GM19372 (cell line): ENCODE measurements around the gene ARL2BP.
A peak's percentile ranks its signal among the peaks of the same experiment; 100 is the strongest.

ENCODE experiments used
- ATAC-seq: cut with Tn5 transposase; IDR thresholded peaks from one replicate; pipeline ENCODE4 v1.9.1; 2021; ENCODE audit warnings: mild to moderate bottlenecking, low read depth, moderate library complexity; ENCODE audit not compliant: unreplicated experiment

Gene ARL2BP

DNA sequence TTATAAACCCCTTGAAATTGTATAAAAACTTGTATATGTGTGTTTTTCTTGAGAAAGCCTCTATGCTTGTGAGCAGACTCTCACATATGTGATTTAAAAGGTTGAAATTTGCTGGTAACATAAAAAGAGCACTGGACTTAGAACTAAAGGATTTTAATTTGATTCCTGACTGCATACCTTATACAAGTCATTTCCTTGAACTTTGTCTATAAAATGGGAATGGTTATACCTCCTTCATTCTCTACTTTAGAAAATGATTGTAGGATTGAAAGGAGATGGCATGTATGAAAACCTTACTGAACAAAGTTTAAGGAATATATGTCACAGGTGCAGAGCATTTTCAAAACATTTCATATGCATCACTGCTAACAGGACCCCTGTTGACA, 10.4 kb upstream of the ARL2BP start:
- no peak for ATAC-seq

DNA sequence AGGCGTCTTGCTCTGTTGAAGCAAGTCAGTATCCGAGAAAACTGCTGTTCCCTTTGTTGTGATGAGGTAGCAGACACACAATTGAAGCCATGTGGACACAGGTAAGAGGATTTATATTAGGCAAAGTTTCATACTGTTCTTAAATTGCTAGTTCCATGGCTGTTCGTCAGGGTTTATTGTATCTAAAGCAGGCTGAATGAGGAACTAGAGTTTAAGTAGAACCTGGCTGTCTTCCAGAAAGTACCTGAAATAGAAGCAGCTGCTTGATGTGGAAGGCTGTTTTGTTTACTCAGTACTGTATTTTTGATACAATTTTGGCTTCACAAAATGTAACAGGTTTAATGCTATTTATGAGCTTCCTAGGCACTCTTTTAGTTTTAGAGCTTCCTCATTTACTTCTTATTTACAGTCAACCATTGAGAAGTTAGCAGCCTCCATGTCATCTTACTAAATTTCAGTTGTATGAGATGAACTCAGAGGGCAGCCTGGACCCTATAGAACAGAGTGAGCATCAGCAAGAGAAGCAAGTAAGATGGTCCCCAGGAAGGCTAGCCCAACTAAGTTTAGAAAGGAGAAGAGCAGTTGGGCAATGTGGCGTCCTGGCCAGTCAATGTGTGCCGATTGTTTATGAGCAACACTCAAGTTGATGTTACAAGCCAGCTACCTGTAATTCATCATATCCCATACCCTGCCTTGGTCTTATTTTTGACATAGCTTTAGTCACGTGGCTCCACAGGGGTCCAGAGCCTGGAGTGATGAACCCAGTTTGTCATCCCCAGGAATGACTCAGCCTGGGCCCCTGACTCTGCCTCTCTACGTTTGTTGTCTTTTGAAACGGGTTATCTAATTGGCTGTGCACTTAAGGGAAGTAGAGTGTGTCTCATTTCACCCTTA, 9.7 kb upstream of the ARL2BP start:
- no peak for ATAC-seq

DNA sequence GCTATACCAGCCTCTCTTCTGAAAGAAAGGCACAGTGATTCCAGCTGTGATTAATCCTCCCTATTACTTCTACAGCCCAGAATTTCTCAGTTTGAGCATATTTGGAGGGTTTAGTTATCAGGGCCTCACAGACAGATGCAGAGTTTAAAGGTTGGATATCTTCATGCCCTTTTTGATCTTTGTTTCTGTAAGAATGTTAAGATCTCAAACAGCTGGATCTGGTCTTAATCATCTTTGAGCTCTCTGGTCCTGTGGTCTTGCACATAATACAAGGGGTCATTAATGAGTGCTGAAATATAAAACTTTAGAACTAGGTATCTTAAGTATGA, 9.1 kb upstream of the ARL2BP start:
- no peak for ATAC-seq

DNA sequence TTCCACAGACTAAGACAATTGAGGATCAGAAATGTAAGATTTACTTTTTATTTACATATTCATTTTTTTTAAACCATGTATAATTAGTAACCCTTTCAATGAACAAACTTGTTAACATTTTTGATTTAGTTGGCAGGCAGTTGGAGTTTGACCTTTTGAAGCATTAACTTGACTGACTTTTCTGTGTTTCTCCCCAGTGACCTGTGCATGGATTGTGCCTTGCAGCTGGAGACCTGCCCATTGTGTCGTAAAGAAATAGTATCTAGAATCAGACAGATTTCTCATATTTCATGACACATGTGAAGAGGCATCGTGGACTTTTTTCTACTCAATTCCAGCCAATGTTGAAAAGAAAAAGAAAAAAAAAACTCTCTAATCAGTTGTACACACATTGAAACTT, 6.4 kb upstream of the ARL2BP start:
- no peak for ATAC-seq

DNA sequence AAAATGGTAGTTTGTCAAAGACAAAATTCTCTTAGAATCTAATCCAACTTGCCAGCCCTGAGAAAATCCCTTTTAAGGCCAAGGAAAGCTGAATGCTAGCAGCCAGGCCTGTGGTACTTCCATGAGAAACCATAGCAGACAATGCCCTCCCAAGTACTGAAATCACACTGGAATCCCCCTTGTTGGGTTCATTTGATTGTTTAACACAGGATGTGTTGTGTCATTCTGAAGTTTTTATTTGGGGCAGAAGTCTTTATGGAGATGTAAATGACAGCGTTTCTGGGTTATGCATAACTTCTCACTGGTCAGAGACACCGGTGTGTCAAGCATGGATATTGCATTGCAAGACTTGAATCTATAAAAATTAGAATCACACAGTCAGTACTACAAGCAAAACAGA, 6.0 kb upstream of the ARL2BP start:
- no peak for ATAC-seq

DNA sequence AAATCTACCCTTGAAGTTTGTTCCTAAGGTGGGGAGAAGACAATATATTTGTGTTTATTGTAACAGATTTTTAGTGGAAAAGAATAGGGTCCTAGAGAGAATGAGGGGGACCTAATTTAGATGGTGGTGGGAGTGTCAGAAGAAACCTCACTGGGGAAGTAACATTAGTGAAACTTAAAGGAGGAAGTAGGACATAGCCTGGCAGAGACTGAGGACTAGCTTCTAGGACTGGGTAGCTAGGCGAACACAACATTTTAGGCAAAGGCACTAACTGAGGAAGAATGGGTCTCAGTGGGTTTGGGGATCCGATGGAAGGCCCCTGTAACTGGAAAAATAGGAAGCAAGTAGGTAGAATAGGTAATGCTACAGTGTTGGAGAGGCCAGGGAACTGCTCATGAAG, 4.2 kb upstream of the ARL2BP start:
- ATAC-seq: no peak

DNA sequence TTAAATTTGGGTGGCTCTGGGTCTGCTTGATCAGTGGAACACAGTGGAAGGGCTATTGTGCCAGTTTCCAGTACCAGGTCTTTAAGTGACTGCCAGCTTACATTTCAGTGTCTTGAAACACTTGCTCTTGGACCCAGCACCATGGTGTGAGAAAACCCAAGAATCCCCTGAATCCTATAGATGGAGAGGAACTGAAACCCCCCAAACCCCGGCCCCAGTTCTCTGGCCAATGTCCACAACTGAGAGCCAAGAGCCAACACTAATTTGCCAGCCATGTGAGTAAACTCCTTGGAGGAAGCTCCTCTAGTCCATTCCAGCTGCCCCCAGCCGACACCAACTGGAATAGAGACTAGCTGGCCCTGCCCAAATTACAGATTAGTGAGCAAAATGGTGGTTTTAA, 2.4 kb upstream of the ARL2BP start:
- ATAC-seq: no peak

DNA sequence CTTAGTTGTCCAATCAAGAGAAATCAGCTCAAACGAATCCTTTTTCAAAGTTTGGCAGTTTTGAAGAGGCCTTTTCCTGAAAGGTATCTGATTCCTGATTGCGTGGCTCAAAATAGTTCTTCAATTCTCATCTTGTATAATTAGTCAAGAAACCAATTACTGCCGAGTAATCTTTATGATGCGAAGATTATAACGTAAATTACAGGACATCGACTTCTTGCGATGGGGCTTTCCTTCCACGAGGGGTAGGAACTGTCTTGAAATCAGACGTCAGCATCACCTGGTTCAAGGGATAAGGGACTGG, 644 bp upstream of the ARL2BP start:
- no peak for ATAC-seq

DNA sequence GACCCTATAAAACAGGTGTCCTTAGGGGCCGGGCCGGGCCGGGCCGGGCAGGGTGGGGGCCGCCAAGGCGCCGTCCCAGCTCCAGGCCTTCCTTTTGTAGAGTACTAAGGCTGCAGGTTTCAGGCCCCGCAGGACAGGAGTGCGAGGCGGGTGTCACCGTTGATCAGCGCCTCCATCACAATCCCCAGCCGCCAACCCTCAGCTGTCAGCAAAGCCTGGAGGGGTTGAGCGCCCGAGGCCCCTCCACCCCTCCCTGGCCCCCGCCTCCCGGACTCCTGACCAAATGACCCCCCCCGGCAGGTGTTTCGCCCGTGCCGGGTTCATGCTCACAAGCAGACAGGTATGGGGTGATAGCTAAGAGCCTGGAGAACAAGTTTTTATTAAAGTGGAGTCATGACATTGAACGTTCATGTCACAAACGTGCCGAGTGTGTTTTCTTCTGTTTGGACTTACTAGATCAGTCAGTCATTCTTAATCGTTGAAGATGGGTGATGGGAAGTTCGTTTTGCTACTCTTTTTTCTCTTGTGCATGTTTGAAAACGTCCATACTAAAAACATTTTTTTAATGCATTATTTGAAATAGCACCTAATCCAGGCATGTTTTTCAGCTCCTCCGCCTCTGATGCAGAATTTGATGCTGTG, 534 bp downstream of the ARL2BP start:
- peak; percentile 14 for ATAC-seq

DNA sequence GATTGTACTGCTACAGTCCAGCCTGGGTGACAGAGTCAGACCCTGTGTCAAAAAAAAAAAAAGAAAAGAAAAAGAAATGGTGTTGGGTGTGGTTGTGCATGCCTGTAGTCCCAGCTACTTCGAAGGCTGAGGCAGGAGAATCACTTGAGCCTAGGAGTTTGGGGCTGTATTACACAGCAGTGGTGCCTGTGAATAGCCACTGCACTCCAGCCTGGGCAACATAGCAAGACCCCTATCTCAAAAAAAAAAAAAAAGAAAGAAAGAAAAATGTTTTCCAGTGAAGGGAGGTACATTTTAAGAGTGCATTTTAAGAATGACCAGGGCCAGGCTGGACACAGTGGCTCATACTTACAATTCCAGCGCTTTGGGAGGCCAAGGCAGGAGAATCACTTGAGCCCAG, 6.3 kb downstream of the ARL2BP start:
- no peak for ATAC-seq

DNA sequence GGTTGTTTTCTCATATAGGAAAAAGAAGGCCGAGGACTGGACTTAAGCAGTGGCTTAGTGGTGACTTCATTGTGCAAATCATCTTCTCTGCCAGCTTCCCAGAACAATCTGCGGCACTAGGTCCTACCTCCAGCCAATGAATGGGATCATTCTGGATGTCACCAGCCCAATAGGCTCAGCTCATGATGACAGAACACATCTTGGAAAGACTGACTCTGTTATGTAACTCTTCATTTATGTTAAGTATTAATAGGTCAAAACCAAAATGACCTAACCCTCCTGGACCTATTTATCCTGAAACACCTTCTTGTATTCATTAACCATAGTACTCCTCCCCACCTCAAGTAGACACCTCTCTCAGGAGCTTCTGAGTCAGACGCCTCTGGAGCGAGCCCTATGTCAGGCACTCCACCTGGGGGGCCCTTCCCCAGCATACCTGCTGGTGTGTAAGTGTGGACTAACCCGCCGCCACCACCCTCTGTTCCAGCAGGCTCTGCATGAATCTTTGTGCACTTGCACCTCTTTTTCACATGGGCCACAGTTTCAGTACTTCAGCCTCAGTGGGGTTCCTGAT, 7.2 kb downstream of the ARL2BP start:
- no peak for ATAC-seq

DNA sequence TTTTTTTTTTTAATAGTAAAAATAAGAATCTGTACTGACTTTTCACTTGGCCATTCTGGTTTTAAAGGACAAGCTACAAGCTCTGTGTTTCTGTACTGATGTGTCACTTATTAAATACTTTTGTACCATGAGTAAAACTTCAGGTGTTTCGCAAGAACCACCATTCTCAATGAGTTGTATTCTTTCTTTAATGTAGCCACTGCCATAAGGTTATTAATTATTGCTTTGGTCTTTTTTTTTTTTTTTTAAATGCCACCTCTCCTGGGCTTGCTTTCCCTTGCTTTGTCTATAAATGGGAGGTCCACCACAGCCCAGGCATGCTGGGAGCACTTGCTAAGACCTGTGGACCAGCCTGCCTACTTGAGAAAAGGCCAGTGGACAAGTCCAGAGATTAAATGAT, 8.4 kb downstream of the ARL2BP start:
- no peak for ATAC-seq

DNA sequence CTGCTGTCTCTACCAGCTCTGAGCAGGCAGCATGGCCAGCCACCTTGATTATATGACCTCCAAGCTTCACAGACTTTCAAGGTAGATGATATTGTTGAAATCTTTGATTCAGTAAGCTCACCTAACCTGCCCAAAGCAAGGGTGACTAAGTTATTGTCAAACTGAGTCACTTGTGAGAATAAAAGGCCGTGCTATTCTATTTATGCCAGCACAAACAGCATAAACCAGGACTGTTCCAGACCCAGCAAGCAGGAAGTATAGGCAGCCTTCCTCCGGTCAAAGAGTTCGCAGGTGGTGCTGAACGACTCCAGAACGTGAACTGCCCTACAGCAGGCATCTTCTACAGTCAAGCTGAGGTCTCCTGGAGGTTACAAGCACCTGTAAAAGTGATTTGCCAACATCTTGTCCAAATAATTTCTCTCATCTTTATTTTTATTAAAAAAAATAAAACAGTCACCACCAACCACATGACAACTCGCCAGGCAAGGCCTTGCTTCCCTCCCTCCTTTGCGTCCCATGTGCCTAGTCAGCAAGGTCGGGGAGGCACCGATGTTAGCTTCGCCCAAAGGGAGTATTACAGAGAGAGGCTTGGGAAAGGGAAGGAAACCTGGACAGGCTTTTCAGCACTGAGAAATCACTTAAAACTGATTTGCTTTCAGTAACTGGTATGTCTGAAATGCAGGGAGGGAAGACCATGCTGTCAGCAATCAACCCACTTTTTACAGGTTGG, 10.8 kb downstream of the ARL2BP start:
- no peak for ATAC-seq

DNA sequence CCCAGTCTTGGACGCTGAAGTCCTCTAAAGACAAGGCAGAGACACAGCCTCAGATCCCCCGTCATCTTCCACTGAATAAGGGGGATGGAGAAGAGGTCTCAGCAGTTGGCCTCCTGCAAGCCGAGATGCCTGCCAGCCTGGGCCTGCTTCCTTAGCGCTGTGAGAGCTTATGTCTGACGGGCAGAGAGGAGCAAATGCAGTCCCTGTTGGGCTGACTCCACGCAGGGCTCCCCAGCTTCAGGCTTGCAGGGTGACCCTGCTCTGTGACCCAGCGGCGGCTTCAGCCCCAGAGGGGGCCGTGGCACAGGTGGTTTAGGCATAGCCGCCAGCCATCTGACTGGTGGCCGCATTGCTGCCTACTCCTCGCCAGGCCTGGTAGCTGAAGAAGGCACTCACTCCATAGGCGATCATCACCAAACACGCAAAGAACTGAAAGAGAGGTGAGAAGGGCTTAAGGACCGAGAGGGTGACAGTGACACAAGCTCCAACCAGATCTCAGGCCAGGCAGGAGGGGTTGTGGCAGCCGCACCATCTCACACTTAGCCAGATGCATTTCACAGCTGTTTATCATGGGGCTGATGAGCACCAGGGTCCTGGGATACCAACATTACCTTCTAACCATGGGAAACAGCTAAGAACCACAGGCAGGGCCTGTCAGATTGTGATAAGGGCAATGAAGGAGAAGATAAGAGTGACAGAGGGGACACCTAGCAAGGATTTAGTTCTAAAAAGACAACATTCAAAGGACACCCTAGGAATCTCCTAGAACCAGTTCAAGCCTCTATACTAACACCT, 11.7 kb downstream of the ARL2BP start:
- ATAC-seq: no peak

DNA sequence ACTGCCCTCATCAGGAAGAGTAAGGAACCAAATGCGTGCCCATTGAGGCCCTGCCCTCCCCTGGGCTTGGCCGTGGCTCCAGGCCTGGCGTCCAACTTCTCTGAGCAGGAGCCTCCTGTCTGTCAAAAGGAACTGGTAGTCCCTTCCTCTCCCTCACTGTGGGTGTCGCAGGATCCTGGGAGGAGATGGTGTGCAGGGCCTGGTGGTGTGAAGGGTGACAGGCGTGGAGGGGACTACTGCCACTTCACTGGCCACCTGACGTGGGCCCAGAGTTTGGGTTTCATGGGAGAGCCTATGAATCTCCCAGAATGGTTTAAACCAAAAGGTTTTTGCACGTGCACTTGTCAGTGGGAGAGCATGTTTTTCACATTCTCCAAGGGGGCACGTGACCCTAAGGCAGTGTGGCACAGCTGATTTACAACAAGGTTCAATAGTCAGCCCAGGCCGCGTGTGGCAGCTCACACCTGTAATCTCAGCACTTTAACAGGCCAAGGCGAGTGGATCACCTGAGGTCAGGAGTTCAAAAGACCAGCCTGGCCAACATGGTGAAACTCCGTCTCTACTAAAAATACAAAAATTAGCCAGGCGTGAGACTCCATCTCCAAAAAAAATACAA, 12.5 kb downstream of the ARL2BP start:
- no peak for ATAC-seq

DNA sequence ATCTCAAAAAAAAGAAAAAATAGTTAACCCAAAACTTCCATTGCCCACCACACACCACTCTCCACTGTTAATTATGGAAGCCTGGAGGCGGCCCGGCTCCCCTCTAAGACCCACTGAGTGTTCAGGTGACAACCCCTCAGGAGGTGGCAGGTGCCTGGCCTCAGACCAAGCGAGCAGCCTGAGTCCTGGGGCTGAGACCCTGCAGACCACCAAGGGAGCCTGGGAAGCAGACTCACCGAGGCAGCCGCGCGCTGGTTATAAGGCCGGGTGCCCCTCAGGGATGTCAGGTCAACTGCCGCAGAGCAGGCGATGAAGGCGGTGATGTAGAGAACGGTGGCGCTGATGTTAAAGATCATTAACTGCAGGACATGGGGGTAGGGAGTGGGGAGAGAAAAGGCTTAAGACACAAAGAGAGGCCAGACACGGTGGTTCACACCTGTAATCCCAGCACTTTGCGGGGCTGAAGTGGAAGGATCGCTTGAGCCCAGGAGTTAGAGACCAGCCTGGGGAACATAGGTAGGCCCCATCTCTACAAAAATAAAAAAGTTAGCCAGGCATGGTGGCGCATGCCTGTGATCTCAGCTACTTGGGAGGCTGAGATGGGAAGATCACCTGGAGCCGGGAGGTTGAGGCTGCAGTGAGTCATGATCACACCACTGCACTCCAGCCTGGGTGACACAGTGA, 13.3 kb downstream of the ARL2BP start:
- ATAC-seq: no peak

DNA sequence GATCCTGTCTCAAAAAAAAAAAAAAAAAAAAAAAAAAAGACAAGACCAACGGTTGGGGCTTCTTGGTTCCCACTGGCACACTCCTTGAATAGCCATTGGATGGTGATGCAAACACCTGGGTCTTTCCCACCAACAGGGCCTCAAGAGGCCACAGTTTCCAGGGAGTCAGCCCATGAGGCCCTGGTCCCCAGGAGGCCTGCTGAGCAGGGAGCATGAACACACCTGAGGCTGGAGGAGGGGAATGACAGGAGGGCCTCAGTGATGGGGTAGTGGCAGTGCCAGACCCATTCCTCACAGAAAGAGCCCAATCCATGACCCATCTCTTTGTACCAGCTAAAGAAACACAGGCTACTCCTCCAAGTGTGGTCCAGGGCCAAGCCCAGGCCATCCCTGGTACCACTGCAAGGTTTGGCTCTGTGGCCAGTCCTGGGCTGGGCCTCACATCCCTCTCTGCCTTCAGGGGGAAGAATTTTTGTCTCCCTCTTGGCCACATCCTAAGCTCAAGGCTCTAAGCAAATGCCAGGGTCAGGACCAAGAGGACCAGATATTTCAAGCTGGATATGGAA, 13.9 kb downstream of the ARL2BP start:
- no peak for ATAC-seq

DNA sequence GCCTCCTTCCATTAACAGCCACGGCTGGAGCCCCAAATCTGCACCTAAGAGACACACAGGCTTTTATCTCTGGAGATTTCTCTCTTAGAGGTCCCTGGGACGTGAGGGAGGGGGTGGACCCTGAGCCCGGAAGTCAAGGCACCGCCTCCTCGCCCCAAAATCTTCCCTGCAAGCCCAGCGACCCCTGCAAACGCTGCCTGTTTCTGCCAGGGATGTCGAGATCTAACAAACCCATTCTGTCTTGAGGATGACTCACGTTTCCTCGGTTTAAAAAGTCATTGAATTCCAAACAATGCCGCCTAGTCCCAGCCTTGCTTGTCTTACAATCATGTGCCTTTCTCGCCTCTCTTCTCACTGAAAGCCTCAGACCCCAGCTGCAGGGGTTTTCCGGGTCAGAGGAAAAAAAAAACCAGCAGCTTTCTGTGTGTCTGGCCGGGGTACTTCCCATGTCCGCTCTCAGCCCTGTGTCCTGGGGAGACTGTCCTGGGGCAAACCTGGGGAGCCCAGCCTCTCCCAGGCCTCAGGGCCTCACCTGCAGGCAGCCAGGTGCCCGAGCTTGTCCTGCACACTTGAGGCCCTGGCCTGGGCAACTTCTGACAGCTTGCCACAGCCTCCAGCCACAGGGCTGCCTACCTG, 15.4 kb downstream of the ARL2BP start:
- no peak for ATAC-seq

DNA sequence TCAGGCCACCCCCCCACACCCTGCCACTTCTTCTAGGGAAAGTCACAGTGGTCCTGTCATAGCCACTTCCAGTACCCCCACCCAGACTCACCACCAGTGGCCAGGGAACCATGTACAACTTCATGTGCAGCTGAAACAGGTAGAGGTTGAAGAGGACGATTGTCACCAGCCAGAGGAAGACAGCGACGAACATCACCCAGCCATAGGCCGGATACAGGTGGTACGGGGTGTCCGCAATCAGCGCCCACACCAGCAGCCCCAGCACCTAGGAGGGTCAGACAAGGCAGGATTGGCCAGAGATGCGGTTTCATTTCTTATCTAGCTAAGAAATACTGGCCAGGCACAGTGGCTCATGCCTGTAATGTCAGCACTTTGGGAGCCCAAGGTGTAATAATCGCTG, 16.7 kb downstream of the ARL2BP start:
- no peak for ATAC-seq
